OCI-LY1 (cell line): ENCODE measurements around the gene SLC23A2.

Source experiments
- EZH2 ChIP-seq: fragments of 200-600 bp; sonication (generic), shearing (Covaris generic); IDR thresholded peaks from 2 replicates; pipeline ENCODE4 v1.8.0; 2017; ENCODE audit warnings: borderline replicate concordance, mixed run types, mild to moderate bottlenecking, antibody characterized with exemption, low read length, moderate library complexity, mixed read lengths
- TF ChIP-seq, protein P1 (sequence below): fragments of 200-600 bp; sonication (generic), shearing (Covaris generic); IDR thresholded peaks from 2 replicates; pipeline ENCODE4 v1.5.1; 2017; ENCODE audit warnings: mild to moderate bottlenecking, antibody characterized with exemption, low read length, moderate library complexity, mixed read lengths

GRCh38 chr20:4813863-4814695, 187.2 kb downstream of the SLC23A2 start:
- TF ChIP-seq, protein P1, sequence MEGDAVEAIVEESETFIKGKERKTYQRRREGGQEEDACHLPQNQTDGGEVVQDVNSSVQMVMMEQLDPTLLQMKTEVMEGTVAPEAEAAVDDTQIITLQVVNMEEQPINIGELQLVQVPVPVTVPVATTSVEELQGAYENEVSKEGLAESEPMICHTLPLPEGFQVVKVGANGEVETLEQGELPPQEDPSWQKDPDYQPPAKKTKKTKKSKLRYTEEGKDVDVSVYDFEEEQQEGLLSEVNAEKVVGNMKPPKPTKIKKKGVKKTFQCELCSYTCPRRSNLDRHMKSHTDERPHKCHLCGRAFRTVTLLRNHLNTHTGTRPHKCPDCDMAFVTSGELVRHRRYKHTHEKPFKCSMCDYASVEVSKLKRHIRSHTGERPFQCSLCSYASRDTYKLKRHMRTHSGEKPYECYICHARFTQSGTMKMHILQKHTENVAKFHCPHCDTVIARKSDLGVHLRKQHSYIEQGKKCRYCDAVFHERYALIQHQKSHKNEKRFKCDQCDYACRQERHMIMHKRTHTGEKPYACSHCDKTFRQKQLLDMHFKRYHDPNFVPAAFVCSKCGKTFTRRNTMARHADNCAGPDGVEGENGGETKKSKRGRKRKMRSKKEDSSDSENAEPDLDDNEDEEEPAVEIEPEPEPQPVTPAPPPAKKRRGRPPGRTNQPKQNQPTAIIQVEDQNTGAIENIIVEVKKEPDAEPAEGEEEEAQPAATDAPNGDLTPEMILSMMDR: no peak
- TF ChIP-seq EZH2: no peak
